Upper lobe of left lung (tissue), 6 donors: ENCODE results near the gene EMX2. TPM values are rescaled to one million over a fixed set of nuclear protein-coding genes. Genes with fewer than 3 reads are reported as not detected.

ENCODE experiments used
- ATAC-seq, 2 donors: fragments of 200-7000 bp; cut with Tn5 transposase; one replicate each; pipeline ENCODE4 v1.9.1; 2022; ENCODE audit warnings: mild to moderate bottlenecking in 2 of 2, moderate library complexity in 2 of 2; ENCODE audit not compliant: low FRiP score in 2 of 2
- DNase-seq, 2 donors: peaks; one replicate each; pipeline ENCODE4 v3.0.0-alpha.2; 2019 to 2020
- H3K27ac ChIP-seq, 4 donors: fragments of 200-600 bp; sonication (generic); one replicate each; pipeline ENCODE4 v1.5.1; 2016 to 2019
- H3K27me3 ChIP-seq, 4 donors: fragments of 200-600 bp; sonication (generic); one replicate each; pipeline ENCODE4 v1.5.1; 2017 to 2019
- H3K36me3 ChIP-seq, 4 donors: fragments of 200-600 bp; sonication (generic); one replicate each; pipeline ENCODE4 v1.5.1; 2016 to 2019
- H3K4me1 ChIP-seq, 4 donors: fragments of 200-600 bp; sonication (generic); one replicate each; pipeline ENCODE4 v1.5.1; 2018 to 2019
- H3K4me3 ChIP-seq, 4 donors: fragments of 200-600 bp; sonication (generic); one replicate each; pipeline ENCODE4 v1.5.1; 2017 to 2019; ENCODE audit warnings: mild to moderate bottlenecking in 2 of 4, moderate library complexity in 1 of 4
- H3K9me3 ChIP-seq, 4 donors: fragments of 200-600 bp; sonication (generic); one replicate each; pipeline ENCODE4 v1.5.1; 2018 to 2019
- EP300 ChIP-seq, 4 donors: sonication (generic); formaldehyde crosslinking; IDR thresholded peaks; one replicate each; pipeline ENCODE4 v1.5.1; 2017; ENCODE audit warnings: antibody characterized with exemption in 4 of 4, control low read depth in 2 of 4
- POLR2A ChIP-seq, 4 donors: fragments of 450-650 bp; IDR thresholded peaks; one replicate each; pipeline ENCODE4 v1.5.1; 2016 to 2017; ENCODE audit warnings: antibody characterized with exemption in 4 of 4, mild to moderate bottlenecking in 2 of 4
- POLR2AphosphoS5 ChIP-seq, 2 donors: sonication (generic); formaldehyde crosslinking; IDR thresholded peaks; one replicate each; pipeline ENCODE4 v1.5.1; 2017; ENCODE audit warnings: antibody characterized with exemption in 2 of 2
- WGBS, 2 donors: methylation state at CpG; one replicate each; pipeline ENCODE4 v1.1.5; 2017 to 2018; 5-methylcytosine and 5-hydroxymethylcytosine counted together
- total RNA-seq, 6 donors: library from RNA; depleted of rRNA in 4 of 6; stranded (reverse); fragments of >200 nt in 4 of 6; gene quantifications; one replicate each; pipeline versions ENCODE4 v1.1.0 to v1.2.1, GENCODE V29; 2016 to 2021
- TF ChIP-seq, protein P1 (sequence below), 6 experiments: fragments of 450-650 bp in 4 of 6; fragments of 200-600 bp in 2 of 6; sonication (generic) in 2 of 6; IDR thresholded peaks; one replicate each; pipeline ENCODE4 v1.5.1; 2016 to 2019; ENCODE audit warnings: antibody characterized with exemption in 6 of 6
- donor health status: DM: no; HTN: no; CAD: no; lungs with moderate emphysema.
- donor health status: DM: no; HTN: yes; CAD: no; lungs with severe emphysema.

Gene EMX2
- total RNA-seq, 6 donors from 2014 or later, result 0.09 TPM; not detected in 5

- ATAC-seq, result no peak
Observed at GRCh38 chr10:117533507-117534281, 8.9 kb upstream of the EMX2 start.

DNA sequence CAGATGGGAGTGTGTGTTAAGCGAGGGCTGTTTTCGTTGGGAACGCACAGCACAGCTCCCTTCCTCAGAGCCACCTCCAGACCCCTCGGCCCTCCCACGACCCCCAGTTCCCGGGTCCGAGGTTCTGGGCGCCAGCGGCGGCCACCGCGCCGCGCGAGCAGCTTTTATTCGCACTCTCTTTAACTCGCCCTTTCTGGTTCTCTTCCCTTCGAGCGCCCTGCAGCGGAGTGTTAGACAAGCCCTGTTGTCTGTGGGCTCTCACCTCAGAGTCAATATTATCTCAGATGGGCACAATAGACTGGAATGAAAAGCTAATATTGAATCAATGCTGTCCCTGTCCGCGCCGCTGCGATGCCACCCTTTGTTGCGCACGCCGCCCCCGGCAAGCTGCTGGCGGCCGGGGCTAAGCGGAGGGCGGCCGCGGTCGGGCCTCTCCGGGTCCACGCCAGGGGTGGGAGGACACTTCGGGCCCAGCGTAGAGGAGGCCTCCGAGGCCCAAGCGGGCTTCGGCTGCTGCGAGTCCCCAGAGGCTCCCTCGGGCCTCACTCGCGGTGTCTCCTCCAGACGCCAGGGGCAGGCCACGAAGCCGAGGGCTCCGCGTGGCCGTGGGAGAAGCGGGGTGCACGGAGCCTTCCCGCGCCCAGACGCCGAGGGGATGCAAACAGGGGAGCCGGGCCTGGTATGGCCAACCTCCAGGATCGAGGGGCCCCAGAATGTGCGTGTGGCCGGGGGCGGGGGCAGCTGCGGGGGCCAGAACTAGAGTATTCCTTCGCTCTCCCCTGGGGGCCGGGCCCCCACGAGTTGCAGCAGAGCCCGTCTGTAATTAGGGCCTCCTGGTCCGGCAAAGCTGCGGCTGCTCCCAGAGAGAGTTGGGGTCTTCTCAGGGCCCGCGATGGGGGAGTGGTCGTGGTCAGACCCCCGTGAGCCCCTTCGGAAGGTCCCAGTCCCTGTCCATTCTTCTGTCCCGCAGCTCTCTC lies 7.9 kb upstream of the EMX2 start:
- peaks cover 2 to 75% (median 37%) of the 10 kb centered on the region in 4 donors for H3K27me3 ChIP-seq
- no peak overlapping the region for H3K27ac ChIP-seq
- ATAC-seq (peak in 1 of 2 donors; percentile 18), DNase-seq (peak in 1 of 2 donors; percentile 78)
- H3K9me3 ChIP-seq, result no peaks in the 10 kb centered on the region
- peaks cover 10 to 53% (median 22%) of the 10 kb centered on the region in 4 donors for H3K4me1 ChIP-seq
- WGBS, 2 donors, result 7 to 8% methylated on average over 27 to 53 of the region's 76 CpGs
- H3K36me3 ChIP-seq, result no peaks in the 10 kb centered on the region
- peak overlapping the region in 3 of 4 donors; percentile 11 to 33 (median 30) for H3K4me3 ChIP-seq
- TF ChIP-seq, protein P1, sequence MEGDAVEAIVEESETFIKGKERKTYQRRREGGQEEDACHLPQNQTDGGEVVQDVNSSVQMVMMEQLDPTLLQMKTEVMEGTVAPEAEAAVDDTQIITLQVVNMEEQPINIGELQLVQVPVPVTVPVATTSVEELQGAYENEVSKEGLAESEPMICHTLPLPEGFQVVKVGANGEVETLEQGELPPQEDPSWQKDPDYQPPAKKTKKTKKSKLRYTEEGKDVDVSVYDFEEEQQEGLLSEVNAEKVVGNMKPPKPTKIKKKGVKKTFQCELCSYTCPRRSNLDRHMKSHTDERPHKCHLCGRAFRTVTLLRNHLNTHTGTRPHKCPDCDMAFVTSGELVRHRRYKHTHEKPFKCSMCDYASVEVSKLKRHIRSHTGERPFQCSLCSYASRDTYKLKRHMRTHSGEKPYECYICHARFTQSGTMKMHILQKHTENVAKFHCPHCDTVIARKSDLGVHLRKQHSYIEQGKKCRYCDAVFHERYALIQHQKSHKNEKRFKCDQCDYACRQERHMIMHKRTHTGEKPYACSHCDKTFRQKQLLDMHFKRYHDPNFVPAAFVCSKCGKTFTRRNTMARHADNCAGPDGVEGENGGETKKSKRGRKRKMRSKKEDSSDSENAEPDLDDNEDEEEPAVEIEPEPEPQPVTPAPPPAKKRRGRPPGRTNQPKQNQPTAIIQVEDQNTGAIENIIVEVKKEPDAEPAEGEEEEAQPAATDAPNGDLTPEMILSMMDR (IDR thresholded peaks at IDR 0.05), result no peak
- no peak for TF ChIP-seq EP300 (IDR thresholded peaks at IDR 0.05)
- no peak for TF ChIP-seq POLR2AphosphoS5 (IDR thresholded peaks at IDR 0.05)
- no peak for TF ChIP-seq POLR2A (IDR thresholded peaks at IDR 0.05)

More at GRCh38 chr10:117533507-117534281, 8.9 kb upstream of the EMX2 start:
- Histone ChIP-seq H3K9me3 (no peaks in the 10 kb centered on the region), H3K4me3 (no peak overlapping the region), H3K27ac (no peak overlapping the region), H3K36me3 (no peaks in the 10 kb centered on the region), H3K27me3 (peaks cover 2 to 72% (median 36%) of the 10 kb centered on the region in 4 donors), H3K4me1 (peaks cover 10 to 53% (median 22%) of the 10 kb centered on the region in 4 donors)
- 4 to 7% methylated on average over 23 to 24 of the region's 24 CpGs for WGBS, 2 donors
- DNase-seq, result no peak
- TF ChIP-seq POLR2A (IDR thresholded peaks at IDR 0.05) (no peak), POLR2AphosphoS5 (IDR thresholded peaks at IDR 0.05) (no peak), EP300 (IDR thresholded peaks at IDR 0.05) (no peak)
- TF ChIP-seq, protein P1 (IDR thresholded peaks at IDR 0.05), result no peak

DNA sequence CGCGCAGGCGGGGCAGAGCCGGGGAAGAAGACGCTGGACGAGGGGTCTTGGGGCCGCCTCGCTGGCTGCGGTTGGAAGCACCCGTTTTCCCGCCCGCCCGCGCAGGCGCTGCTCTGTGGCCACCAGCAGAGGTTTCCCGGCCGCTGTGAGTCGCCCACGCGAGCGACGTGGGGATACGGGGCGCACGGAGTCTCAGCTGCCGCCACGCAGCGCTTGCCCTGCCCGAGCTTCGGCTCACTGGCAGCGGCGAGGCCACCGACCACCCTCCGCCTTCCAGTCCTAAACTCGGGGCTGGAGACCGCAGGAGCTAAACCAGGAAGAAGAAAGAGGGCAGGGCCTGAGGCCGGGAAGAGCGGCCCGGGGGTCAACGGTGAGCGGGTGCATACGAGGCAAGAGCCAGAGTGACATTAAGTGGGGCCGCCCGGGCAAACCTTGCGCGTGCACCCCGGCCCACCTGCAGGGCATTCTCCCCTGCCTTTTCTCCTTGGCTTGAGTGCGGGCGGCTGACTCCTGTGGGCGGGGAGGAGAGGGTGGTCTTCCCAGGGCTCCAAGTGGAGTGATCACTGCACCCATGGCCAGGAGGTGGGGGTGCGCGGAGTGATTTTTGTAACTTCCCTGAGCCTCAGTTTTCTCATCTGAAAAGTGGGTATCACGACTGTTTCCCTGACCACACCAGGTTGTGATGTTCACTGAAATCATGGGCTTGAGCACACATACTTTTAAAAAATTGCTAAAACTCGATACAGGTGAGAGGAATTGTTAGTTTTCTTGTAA lies 7.1 kb upstream of the EMX2 start:
- peaks cover 2 to 83% (median 41%) of the 10 kb centered on the region in 4 donors for H3K27me3 ChIP-seq
- H3K4me1 ChIP-seq, result peaks cover 10 to 53% (median 22%) of the 10 kb centered on the region in 4 donors
- no peaks in the 10 kb centered on the region for H3K36me3 ChIP-seq
- H3K27ac ChIP-seq, result no peak overlapping the region
- WGBS, 2 donors, result 5 to 8% methylated on average over 14 to 47 of the region's 54 CpGs
- peak in 1 of 2 donors; percentile 57 for ATAC-seq
- H3K4me3 ChIP-seq, result peak overlapping the region in 3 of 4 donors; percentile 11 to 33 (median 30)
- TF ChIP-seq POLR2AphosphoS5 (IDR thresholded peaks at IDR 0.05) (no peak), EP300 (IDR thresholded peaks at IDR 0.05) (no peak), POLR2A (IDR thresholded peaks at IDR 0.05) (no peak)
- TF ChIP-seq, protein P1 (IDR thresholded peaks at IDR 0.05), result peak in 1 of 6 experiments; percentile 13
- no peaks in the 10 kb centered on the region for H3K9me3 ChIP-seq
- peak in 1 of 2 donors; percentile 83 for DNase-seq

DNA sequence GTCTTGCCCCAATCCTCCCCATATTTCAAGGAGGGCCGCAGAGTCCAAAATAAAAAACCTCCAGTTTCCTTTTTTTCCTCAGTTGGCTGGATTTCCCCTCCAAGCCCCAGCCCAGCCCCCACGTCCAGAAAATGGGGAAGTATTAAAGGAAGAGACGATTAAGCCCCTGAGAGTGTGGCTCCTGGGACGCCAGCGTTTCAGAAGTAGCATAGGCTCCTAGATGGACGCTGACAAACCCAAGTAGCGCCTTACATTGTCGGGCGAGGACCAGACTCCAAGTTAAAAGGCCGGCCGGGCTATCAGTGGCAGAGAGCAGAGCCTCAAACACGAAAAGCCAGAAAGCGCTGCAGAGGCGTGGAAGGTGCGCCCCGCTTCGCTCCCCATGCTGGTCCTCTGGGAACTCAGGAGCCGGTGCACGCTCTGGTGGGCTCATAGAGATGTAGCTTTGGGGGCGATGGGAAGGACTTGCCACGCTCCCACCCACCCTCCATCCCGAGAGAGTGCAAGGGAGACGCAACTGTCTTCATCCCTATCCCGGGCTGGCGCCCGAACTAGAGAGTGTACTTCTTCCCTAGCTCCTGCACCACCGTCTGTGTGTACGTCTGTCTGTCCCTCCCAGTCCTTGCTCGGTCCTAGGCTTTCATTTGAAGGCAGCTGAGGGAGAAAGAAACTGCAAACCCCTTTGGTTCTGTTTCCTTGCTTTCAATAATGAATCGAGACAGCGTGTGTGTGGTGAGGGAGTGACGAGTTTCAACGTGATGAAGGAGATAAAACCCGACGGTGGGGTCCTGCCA lies 6.3 kb upstream of the EMX2 start:
- peaks cover 2 to 90% (median 42%) of the 10 kb centered on the region in 4 donors for H3K27me3 ChIP-seq
- no peak overlapping the region for H3K27ac ChIP-seq

More for the DNA sequence above, 6.3 kb upstream of the EMX2 start:
- ATAC-seq (no peak), DNase-seq (no peak)
- WGBS, 2 donors, result 6 to 7% methylated on average over 35 of the region's 35 CpGs
- TF ChIP-seq POLR2A (IDR thresholded peaks at IDR 0.05) (no peak), EP300 (IDR thresholded peaks at IDR 0.05) (no peak), POLR2AphosphoS5 (IDR thresholded peaks at IDR 0.05) (no peak)
- TF ChIP-seq, protein P1 (IDR thresholded peaks at IDR 0.05), result no peak
- Histone ChIP-seq H3K4me3 (no peak overlapping the region), H3K4me1 (peaks cover 10 to 53% (median 22%) of the 10 kb centered on the region in 4 donors), H3K9me3 (no peaks in the 10 kb centered on the region), H3K36me3 (no peaks in the 10 kb centered on the region)
